ENCODE results near the gene SLC29A1. TPM values are rescaled to one million over a fixed set of nuclear protein-coding genes. Genes with fewer than 3 reads are reported as not detected.
A peak's percentile ranks its signal among the peaks of the same experiment; 100 is the strongest.

Gene SLC29A1
- total RNA-seq, 1 donor from 2014 or later: 142 TPM

GRCh38 chr6:44255105-44255808 lies 31.9 kb downstream of the SLC29A1 start:
- H3K4me3 Mint-ChIP-seq (ENCODE audit: unreplicated experiment): peak overlapping the region; percentile 92
- H3K27ac Mint-ChIP-seq (ENCODE audit: unreplicated experiment): no peak overlapping the region
- peaks cover 14% of the 10 kb centered on the region for H3K27me3 Mint-ChIP-seq (ENCODE audit: unreplicated experiment)
- H3K4me1 Mint-ChIP-seq (ENCODE audit: unreplicated experiment): peaks cover 36% of the 10 kb centered on the region
- peaks cover 62% of the 10 kb centered on the region for H3K36me3 Mint-ChIP-seq (ENCODE audit: low read depth, unreplicated experiment)
- TF ChIP-seq CTCF (IDR thresholded peaks at IDR 0.05; ENCODE audit: unreplicated experiment): no peak
- no peaks in the 10 kb centered on the region for H3K9me3 Mint-ChIP-seq (ENCODE audit: unreplicated experiment)
- no peak for DNase-seq (ENCODE audit: low spot score)

GRCh38 chr6:44255871-44256774 lies 32.7 kb downstream of the SLC29A1 start:
- H3K27ac Mint-ChIP-seq (ENCODE audit: unreplicated experiment): peak overlapping the region; percentile 57
- H3K4me3 Mint-ChIP-seq (ENCODE audit: unreplicated experiment): peak overlapping the region; percentile 92
- H3K27me3 Mint-ChIP-seq (ENCODE audit: unreplicated experiment): peaks cover 14% of the 10 kb centered on the region
- peaks cover 63% of the 10 kb centered on the region for H3K36me3 Mint-ChIP-seq (ENCODE audit: low read depth, unreplicated experiment)
- no peak for TF ChIP-seq CTCF (IDR thresholded peaks at IDR 0.05; ENCODE audit: unreplicated experiment)
- peaks cover 34% of the 10 kb centered on the region for H3K4me1 Mint-ChIP-seq (ENCODE audit: unreplicated experiment)
- H3K9me3 Mint-ChIP-seq (ENCODE audit: unreplicated experiment): no peaks in the 10 kb centered on the region
- DNase-seq (ENCODE audit: low spot score): no peak

- H3K27me3 Mint-ChIP-seq (ENCODE audit: unreplicated experiment): peaks cover 14% of the 10 kb centered on the region
These were observed 33.3 kb downstream of the SLC29A1 start for GRCh38 chr6:44256775-44257024.

GRCh38 chr6:44257025-44257752 lies 33.8 kb downstream of the SLC29A1 start, which contains the start of gene SLC35B2:
Gene SLC35B2 (minus strand): TSS chr6:44257528. CDS start chr6:44257410, 118 bp downstream.
- Mint-ChIP-seq H3K36me3 (ENCODE audit: low read depth, unreplicated experiment) (peaks cover 54% of the 10 kb centered on the region), H3K9me3 (ENCODE audit: unreplicated experiment) (no peaks in the 10 kb centered on the region), H3K4me1 (ENCODE audit: unreplicated experiment) (peaks cover 37% of the 10 kb centered on the region), H3K4me3 (ENCODE audit: unreplicated experiment) (peak within 1 kb of the TSS; percentile 92), H3K27ac (ENCODE audit: unreplicated experiment) (peak within 1 kb of the TSS; percentile 90), H3K27me3 (ENCODE audit: unreplicated experiment) (peaks cover 14% of the 10 kb centered on the region)
- peak; percentile 87 for TF ChIP-seq CTCF (IDR thresholded peaks at IDR 0.05; ENCODE audit: unreplicated experiment)
- peak; percentile 69 for DNase-seq (ENCODE audit: low spot score)

More at GRCh38 chr6:44256775-44257024, 33.3 kb downstream of the SLC29A1 start:
- H3K4me3 Mint-ChIP-seq (ENCODE audit: unreplicated experiment): peak overlapping the region; percentile 92
- DNase-seq (ENCODE audit: low spot score): no peak
- H3K27ac Mint-ChIP-seq (ENCODE audit: unreplicated experiment): peak overlapping the region; percentile 57
- peaks cover 34% of the 10 kb centered on the region for H3K4me1 Mint-ChIP-seq (ENCODE audit: unreplicated experiment)
- no peak for TF ChIP-seq CTCF (IDR thresholded peaks at IDR 0.05; ENCODE audit: unreplicated experiment)
- H3K9me3 Mint-ChIP-seq (ENCODE audit: unreplicated experiment): no peaks in the 10 kb centered on the region
- H3K36me3 Mint-ChIP-seq (ENCODE audit: low read depth, unreplicated experiment): peaks cover 59% of the 10 kb centered on the region
